Neutrophil (primary cell): Measurements from ENCODE around the gene PTHLH.

Source experiments
- H3K27ac ChIP-seq: fragments of 200-600 bp; sonication (generic); 2 replicates; pipeline ENCODE4 v1.5.1; 2016; ENCODE audit warnings: mild to moderate bottlenecking, moderate library complexity
- H3K27me3 ChIP-seq: fragments of 200-600 bp; sonication (generic); 2 replicates; pipeline ENCODE4 v1.6.0; 2016; ENCODE audit warnings: mild to moderate bottlenecking
- H3K36me3 ChIP-seq: fragments of 200-600 bp; sonication (generic); 2 replicates; pipeline ENCODE4 v1.5.1; 2017
- H3K4me1 ChIP-seq, 2 experiments: fragments of 200-600 bp in 1 of 2; sonication (generic) in 1 of 2; 1 replicate in 1 of 2; 2 replicates in 1 of 2; pipeline versions ENCODE4 v1.5.1 to v1.6.1; 2013 to 2016; ENCODE audit warnings: low read depth in 1 of 2, low read length in 1 of 2, mild to moderate bottlenecking in 1 of 2, moderate library complexity in 1 of 2; ENCODE audit not compliant: control insufficient read depth in 1 of 2, insufficient read depth in 1 of 2
- H3K4me3 ChIP-seq, 2 experiments: fragments of 200-600 bp in 1 of 2; sonication (generic) in 1 of 2; 1 replicate in 1 of 2; 2 replicates in 1 of 2; pipeline ENCODE4 v1.5.1; 2013 to 2016; ENCODE audit warnings: low read depth in 1 of 2, low read length in 1 of 2, mild to moderate bottlenecking in 1 of 2, moderate library complexity in 1 of 2
- H3K9me3 ChIP-seq: fragments of 200-600 bp; sonication (generic); 2 replicates; pipeline ENCODE4 v1.5.1; 2016
- CTCF ChIP-seq: fragments of 200-600 bp; sonication (generic); IDR thresholded peaks from 2 replicates; pipeline ENCODE4 v1.5.1; 2016; ENCODE audit warnings: antibody characterized with exemption

The PTHLH gene

DNA sequence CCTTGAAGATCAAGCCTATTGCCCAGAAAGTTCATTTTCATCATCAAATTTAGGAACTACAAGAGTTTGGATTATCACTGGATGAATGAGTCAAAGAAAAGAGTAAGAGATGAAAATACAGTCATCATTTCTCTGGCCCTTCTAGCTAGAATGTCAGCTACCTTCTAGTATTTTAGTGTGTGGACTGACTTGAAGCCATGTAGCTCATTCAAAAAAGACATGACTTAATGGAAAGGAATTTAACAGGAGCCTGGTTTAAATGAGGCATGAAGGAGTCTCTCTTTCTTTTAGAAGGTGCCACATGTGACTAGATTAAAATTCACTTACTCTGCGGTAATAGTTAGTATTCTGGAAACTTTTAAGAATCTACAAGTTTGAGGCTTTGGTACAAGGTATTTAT, 7.1 kb downstream of the PTHLH start:
- Histone ChIP-seq H3K4me3 (no peak overlapping the region), H3K27ac (no peak overlapping the region), H3K4me1 (peaks cover 4 to 5% of the 10 kb centered on the region in 2 experiments), H3K27me3 (peaks cover 96% of the 10 kb centered on the region), H3K36me3 (no peaks in the 10 kb centered on the region), H3K9me3 (no peaks in the 10 kb centered on the region)
- TF ChIP-seq CTCF: no peak

DNA sequence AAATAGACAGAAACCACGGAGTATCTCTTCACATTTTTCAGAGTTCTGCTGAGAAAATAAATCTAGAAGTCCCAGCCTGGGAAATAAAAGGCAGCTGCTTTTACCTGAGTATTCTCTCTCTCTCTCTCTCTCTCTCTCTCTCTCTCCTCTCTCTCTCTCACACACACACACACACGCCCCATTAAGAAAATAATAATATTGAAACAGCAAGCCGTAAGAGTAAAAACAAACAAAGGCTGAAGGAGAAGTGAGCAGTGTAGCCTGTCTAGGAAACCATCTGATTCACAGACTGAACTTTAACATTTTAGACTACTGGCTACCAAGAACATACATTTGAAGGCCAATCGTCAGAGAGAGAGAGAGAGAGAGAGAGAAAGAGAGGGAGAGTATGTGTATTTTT, 8.4 kb downstream of the PTHLH start:
- H3K9me3 ChIP-seq: no peaks in the 10 kb centered on the region
- H3K27me3 ChIP-seq: peaks cover 96% of the 10 kb centered on the region
- H3K4me3 ChIP-seq: no peak overlapping the region
- no peak for TF ChIP-seq CTCF
- no peak overlapping the region for H3K27ac ChIP-seq
- no peaks in the 10 kb centered on the region for H3K36me3 ChIP-seq
- no peaks in the 10 kb centered on the region for H3K4me1 ChIP-seq

DNA sequence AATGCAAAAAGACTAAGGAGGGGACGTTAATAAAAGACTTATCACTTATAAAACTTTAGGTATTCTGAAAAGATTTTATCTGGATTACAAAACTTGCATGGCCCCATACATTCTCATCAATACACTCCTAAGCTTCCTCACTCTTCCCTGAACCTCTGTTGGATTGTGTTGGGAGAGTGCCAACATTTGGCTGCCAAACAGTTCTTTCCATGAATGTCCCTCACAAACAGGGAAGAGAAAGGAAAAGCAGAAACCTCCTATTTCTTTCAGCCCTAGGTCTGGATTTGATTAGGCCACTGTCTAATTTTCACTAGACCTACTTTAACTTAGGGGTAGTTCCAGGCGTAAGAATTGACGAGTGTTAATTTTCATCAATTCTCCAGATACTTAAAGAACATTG, 11.7 kb downstream of the PTHLH start:
- H3K4me1 ChIP-seq: no peaks in the 10 kb centered on the region
- H3K27me3 ChIP-seq: peaks cover 94% of the 10 kb centered on the region
- H3K27ac ChIP-seq: no peak overlapping the region
- no peaks in the 10 kb centered on the region for H3K9me3 ChIP-seq
- H3K36me3 ChIP-seq: no peaks in the 10 kb centered on the region
- TF ChIP-seq CTCF: no peak
- no peak overlapping the region for H3K4me3 ChIP-seq

DNA sequence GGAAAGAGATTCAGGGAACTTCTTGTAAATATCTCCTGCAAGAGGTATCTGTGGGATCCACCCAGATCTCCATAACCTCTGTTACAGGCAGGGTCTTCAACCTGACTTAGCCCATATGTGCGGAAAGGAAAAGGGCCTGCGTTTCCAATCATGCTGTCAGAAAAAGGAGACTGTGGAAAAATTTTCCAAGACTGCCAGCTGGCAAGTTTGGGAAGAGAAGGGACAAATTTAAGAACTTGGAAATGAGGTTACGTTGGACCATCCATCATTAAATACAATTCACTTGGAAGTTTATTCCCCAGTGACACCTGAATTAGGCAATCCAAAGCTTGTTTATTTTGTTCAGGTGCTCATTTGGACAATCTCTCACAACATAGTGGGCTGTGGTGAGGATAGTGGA, 13.9 kb downstream of the PTHLH start:
- Histone ChIP-seq H3K4me1 (no peaks in the 10 kb centered on the region), H3K4me3 (no peak overlapping the region), H3K27me3 (peaks cover 94% of the 10 kb centered on the region), H3K9me3 (no peaks in the 10 kb centered on the region), H3K36me3 (no peaks in the 10 kb centered on the region), H3K27ac (no peak overlapping the region)
- no peak for TF ChIP-seq CTCF

DNA sequence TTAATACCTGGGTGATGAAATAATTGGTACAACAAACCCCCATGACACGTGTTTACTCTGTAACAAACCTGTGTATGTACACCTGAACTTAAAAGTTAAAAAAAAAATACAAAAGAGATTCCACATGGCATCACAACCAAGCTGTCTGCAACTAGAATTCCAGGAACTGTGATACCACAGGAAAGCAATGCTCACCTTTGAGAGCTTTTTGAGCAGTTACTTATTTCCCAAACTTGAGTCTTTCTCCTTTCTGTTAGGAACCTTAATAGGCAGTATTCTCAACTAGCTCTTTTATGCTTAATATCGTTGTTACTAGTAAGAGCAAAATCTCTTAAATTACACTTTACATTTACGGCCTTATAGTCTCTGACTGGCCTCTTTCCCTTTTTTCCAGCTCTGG, 15.2 kb downstream of the PTHLH start:
- TF ChIP-seq CTCF: no peak
- H3K27me3 ChIP-seq: peaks cover 93% of the 10 kb centered on the region
- H3K27ac ChIP-seq: no peak overlapping the region
- H3K4me3 ChIP-seq: no peak overlapping the region
- H3K36me3 ChIP-seq: no peaks in the 10 kb centered on the region
- H3K4me1 ChIP-seq: no peaks in the 10 kb centered on the region
- H3K9me3 ChIP-seq: no peaks in the 10 kb centered on the region

DNA sequence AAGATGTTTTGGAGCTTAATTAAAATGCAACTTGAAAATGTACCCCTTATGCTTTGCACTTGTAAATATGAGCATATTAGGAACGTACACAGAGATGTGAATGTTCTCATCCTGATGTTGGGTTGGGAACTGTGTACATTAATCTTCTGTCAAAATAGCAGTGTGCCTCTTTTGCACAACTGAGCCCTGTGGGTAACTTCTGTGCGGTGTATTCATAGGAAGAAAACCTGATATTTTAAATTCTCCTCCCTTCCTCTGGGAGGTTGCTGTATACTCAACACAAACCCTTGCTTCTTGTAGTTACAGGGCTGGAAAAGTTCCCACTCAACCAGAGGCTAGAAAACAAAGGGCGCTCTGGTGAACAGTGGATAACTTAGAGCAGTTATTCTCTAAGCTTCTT, 18.7 kb downstream of the PTHLH start:
- Histone ChIP-seq H3K27me3 (peaks cover 69% of the 10 kb centered on the region), H3K9me3 (no peaks in the 10 kb centered on the region), H3K36me3 (no peaks in the 10 kb centered on the region), H3K4me3 (no peak overlapping the region), H3K27ac (no peak overlapping the region), H3K4me1 (no peaks in the 10 kb centered on the region)
- TF ChIP-seq CTCF: no peak
